Endothelial cell of umbilical vein (primary cell): ENCODE measurements around the gene C1R. TPM values are rescaled to one million over a fixed set of nuclear protein-coding genes. Genes with fewer than 3 reads are reported as not detected.

ENCODE experiments used
- BruUV-seq: library from RNA; stranded (reverse); fragments of 400-500 nt; replicated peaks from 2 replicates; lab custom pipeline; 2021; lab: Mats Ljungman, UMichigan
- CTCF ChIA-PET: fragments of 300-600, 350-600 bp; sonication (Branson Sonifier 250); formaldehyde crosslinking; loops from one replicate; lab custom pipeline; 2021; ENCODE audit warnings: antibody characterized with exemption, inconsistent platforms; lab: Charles Lee
- POLR2A ChIA-PET: fragments of 300-600, 350-600 bp; sonication (Branson Sonifier 250); formaldehyde crosslinking; loops from one replicate; lab custom pipeline; 2021; ENCODE audit warnings: antibody characterized with exemption, inconsistent platforms; lab: Charles Lee
- DNase-seq: peaks from one replicate; pipeline ENCODE4 v3.0.0-alpha.2; 2011; ENCODE audit warnings: low read depth, low spot score
- FAIRE-seq: peaks from 2 replicates; lab custom pipeline; 2011; peaks lifted over from hg19 to GRCh38; lab: Jason Lieb, UNC
- H2AFZ ChIP-seq: 2 replicates; pipeline ENCODE4 v1.6.0; 2012; ENCODE audit warnings: low read depth, low read length, control low read depth, inconsistent platforms
- H3K27ac ChIP-seq: 2 replicates; pipeline ENCODE4 v1.5.1; 2011; ENCODE audit warnings: low read depth, mild to moderate bottlenecking, control low read depth, low read length, moderate library complexity; ENCODE audit not compliant: insufficient read depth
- H3K27me3 ChIP-seq, 2 experiments: 2 replicates each; pipeline versions ENCODE4 v1.6.0 to v1.6.1; 2011; ENCODE audit warnings: low read length in 2 of 2, mixed read lengths in 1 of 2; ENCODE audit not compliant: control insufficient read depth in 2 of 2, insufficient read depth in 2 of 2
- H3K36me3 ChIP-seq, 2 experiments: 2 replicates in 1 of 2; 3 replicates in 1 of 2; pipeline ENCODE4 v1.5.1; 2011; ENCODE audit warnings: low read length in 2 of 2, mild to moderate bottlenecking in 1 of 2, moderate library complexity in 1 of 2; ENCODE audit not compliant: control insufficient read depth in 2 of 2, insufficient read depth in 2 of 2; ENCODE audit errors: extremely low read depth in 1 of 2
- H3K4me1 ChIP-seq: 3 replicates; pipeline ENCODE4 v1.5.1; 2011; ENCODE audit warnings: mild to moderate bottlenecking, low read length; ENCODE audit not compliant: control insufficient read depth, insufficient read depth; ENCODE audit errors: extremely low read depth
- H3K4me2 ChIP-seq: 2 replicates; pipeline ENCODE4 v1.6.1; 2011; ENCODE audit warnings: low read length, control low read depth, mixed read lengths; ENCODE audit not compliant: insufficient read depth
- H3K4me3 ChIP-seq, 3 experiments: fragments of 200-600 bp in 1 of 3; sonication (generic), shearing (Covaris generic) in 1 of 3; replicated peaks in 1 of 3; 2 replicates each; pipeline ENCODE4 v1.5.1; 2011 to 2016; ENCODE audit warnings: control low read depth in 3 of 3, low read length in 3 of 3, mild to moderate bottlenecking in 2 of 3, inconsistent platforms in 1 of 3, low read depth in 1 of 3, moderate library complexity in 1 of 3; ENCODE audit not compliant: insufficient read depth in 1 of 3
- H3K79me2 ChIP-seq: 2 replicates; pipeline ENCODE4 v1.6.0; 2012; ENCODE audit warnings: low read length, inconsistent platforms; ENCODE audit not compliant: control insufficient read depth, insufficient read depth
- H3K9ac ChIP-seq: replicated peaks from 2 replicates; pipeline ENCODE3; 2011; ENCODE audit warnings: low read length, control low read depth; ENCODE audit not compliant: insufficient read depth; ENCODE audit errors: extremely low read depth
- H3K9me1 ChIP-seq: replicated peaks from 3 replicates; pipeline ENCODE4 v1.6.0; 2011; ENCODE audit warnings: mild to moderate bottlenecking, low read length; ENCODE audit not compliant: control insufficient read depth, insufficient read depth; ENCODE audit errors: extremely low read depth
- H3K9me3 ChIP-seq: replicated peaks from 2 replicates; pipeline ENCODE4 v1.5.1; 2012; ENCODE audit warnings: low read length, inconsistent platforms; ENCODE audit not compliant: control insufficient read depth, insufficient read depth
- H4K20me1 ChIP-seq: replicated peaks from 2 replicates; pipeline ENCODE3; 2011; ENCODE audit warnings: mild to moderate bottlenecking, low read length; ENCODE audit not compliant: control insufficient read depth, insufficient read depth; ENCODE audit errors: extremely low read depth
- EZH2 ChIP-seq: IDR thresholded peaks from 2 replicates; pipeline ENCODE4 v1.6.1; 2012; ENCODE audit warnings: borderline replicate concordance, low read depth, mild to moderate bottlenecking, moderate library complexity, low read length, inconsistent platforms; ENCODE audit not compliant: severe bottlenecking
- FOS ChIP-seq: IDR thresholded peaks from 2 replicates; pipeline ENCODE4 v1.6.1; 2011; ENCODE audit warnings: mild to moderate bottlenecking, low read length, moderate library complexity, borderline replicate concordance; ENCODE audit not compliant: insufficient read depth
- GATA2 ChIP-seq: IDR thresholded peaks from 2 replicates; pipeline ENCODE4 v1.7.0; 2011; ENCODE audit warnings: low read depth, mild to moderate bottlenecking, moderate library complexity, mixed read lengths, low read length; ENCODE audit not compliant: insufficient read length, insufficient read depth
- JUN ChIP-seq: IDR thresholded peaks from 2 replicates; pipeline ENCODE4 v1.6.1; 2011; ENCODE audit warnings: borderline replicate concordance, low read depth; ENCODE audit not compliant: insufficient read length, insufficient read depth
- MYC ChIP-seq: IDR thresholded peaks from one replicate; pipeline ENCODE4 v1.6.1; 2011; ENCODE audit warnings: mild to moderate bottlenecking, low read depth, low read length
- POLR2A ChIP-seq: IDR thresholded peaks from 2 replicates; pipeline ENCODE4 v1.6.1; 2012; ENCODE audit warnings: low read depth, mild to moderate bottlenecking, control low read depth, low read length
- POLR2AphosphoS5 ChIP-seq: IDR thresholded peaks from 2 replicates; pipeline ENCODE4 v1.6.1; 2012; ENCODE audit warnings: low read depth, mild to moderate bottlenecking, control low read depth, low read length, moderate library complexity; ENCODE audit not compliant: insufficient read depth
- dilution Hi-C: fragments of 300-500 bp; cut with MboI; formaldehyde crosslinking; loops from one replicate; pipeline ENCODE4 v1.15.0; 2019; ENCODE audit warnings: low sequenced_read_pairs; ENCODE audit not compliant: extremely low pct_ligation_motif_present
- intact Hi-C: fragments of 100-400 bp; cut with micrococcal nuclease; formaldehyde crosslinking; loops from one replicate; pipeline ENCODE4 v1.10.0; 2022
- polyA plus RNA-seq, 4 experiments: library from polyadenylated mRNA; depleted of rRNA in 3 of 4; stranded (reverse) in 3 of 4; unstranded in 1 of 4; fragments of >200 nt; gene quantifications; 2 replicates each; pipeline versions ENCODE4 v1.2.1 to v1.2.3, GENCODE V29; 2011 to 2012; ENCODE audit warnings: missing spikeins in 1 of 4
- total RNA-seq: library from RNA; stranded (reverse); gene quantifications from 2 replicates; pipeline ENCODE4 v1.2.3, GENCODE V29; 2021
- TF ChIP-seq, protein P1 (sequence below): IDR thresholded peaks from 2 replicates; pipeline ENCODE4 v1.6.1; 2011; ENCODE audit not compliant: insufficient read depth, insufficient read length
- TF ChIP-seq, protein P2 (sequence below), 2 donors: IDR thresholded peaks; 1 replicate in 1 of 2; 2 replicates in 1 of 2; pipeline ENCODE4 v1.5.1; 2011; ENCODE audit warnings: low read length in 2 of 2, mild to moderate bottlenecking in 2 of 2, moderate library complexity in 2 of 2, control low read depth in 1 of 2, inconsistent platforms in 1 of 2, low read depth in 1 of 2; ENCODE audit not compliant: insufficient read depth in 1 of 2; ENCODE audit errors: extremely low read depth in 1 of 2

Gene C1R
- total and polyA plus RNA-seq, 2 donors (not counting 3 experiments of a cell fraction or from before 2014, with no cell fraction given) = 3.6 to 5.8 TPM

DNA sequence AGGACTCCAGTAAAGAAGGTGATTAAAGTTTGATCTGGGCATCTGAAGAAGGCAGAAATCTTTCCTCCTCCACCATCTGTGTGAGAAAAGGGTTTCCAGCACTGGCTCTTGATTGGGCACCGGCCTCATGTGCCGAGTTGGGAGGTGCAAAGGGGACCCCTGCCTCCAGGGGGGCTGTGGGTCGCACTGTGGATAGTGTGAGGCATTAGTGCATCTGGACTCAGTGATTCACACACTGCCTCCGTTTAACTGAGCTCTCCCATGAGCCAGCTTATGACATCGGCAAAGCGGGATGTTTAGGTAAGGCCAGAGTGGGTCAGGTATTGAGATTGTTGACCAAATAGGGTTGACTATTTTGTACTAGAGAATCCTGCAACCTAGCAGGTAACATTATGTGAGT is 22.9 kb downstream of the C1R start:
- Histone ChIP-seq H3K27me3 (peaks cover 19 to 34% of the 10 kb centered on the region in 2 experiments), H4K20me1 (no peaks in the 10 kb centered on the region), H3K9me1 (no peaks in the 10 kb centered on the region), H2AFZ (no peak overlapping the region), H3K79me2 (no peaks in the 10 kb centered on the region), H3K9ac (no peak overlapping the region), H3K4me2 (no peak overlapping the region), H3K27ac (no peak overlapping the region), H3K36me3 (no peaks in the 10 kb centered on the region), H3K4me3 (no peak overlapping the region), H3K9me3 (no peaks in the 10 kb centered on the region), H3K4me1 (no peaks in the 10 kb centered on the region)
- TF ChIP-seq, protein P1, sequence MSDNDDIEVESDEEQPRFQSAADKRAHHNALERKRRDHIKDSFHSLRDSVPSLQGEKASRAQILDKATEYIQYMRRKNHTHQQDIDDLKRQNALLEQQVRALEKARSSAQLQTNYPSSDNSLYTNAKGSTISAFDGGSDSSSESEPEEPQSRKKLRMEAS = no peak
- no peak for TF ChIP-seq POLR2A
- FAIRE-seq = no peak
- dilution Hi-C loops (no loop called here), intact Hi-C loops (no loop called here)
- ChIA-PET CTCF (interaction anchor here (1.1 to 1.3 kb wide), 2 partner anchors 9 to 10 kb away, joined by 3 to 4 read pairs; partner anchors contain the start of gene C1S), POLR2A (no interaction called here)
- DNase-seq = no peak
- no TSS peak for BruUV-seq

DNA sequence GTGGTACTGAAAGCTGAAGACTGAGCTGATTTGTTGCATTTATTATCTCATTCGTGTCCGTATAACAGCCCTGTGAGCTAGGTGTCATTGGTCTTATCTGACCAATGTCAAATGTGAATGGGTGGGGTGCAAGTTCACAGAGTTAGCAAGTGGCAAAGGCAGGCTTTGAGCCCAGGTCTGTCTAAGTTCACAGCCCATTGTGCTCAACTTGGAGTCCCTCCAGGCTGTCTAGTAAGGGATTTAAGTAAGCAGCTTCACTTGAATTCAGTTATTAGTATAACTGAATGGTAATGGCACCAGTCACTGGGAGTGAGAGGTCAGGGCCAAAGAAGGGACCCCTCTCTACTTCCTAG is 23.3 kb downstream of the C1R start:
- Histone ChIP-seq H3K4me2 (no peak overlapping the region), H3K9me1 (no peaks in the 10 kb centered on the region), H3K9ac (no peak overlapping the region), H3K27me3 (peaks cover 19 to 34% of the 10 kb centered on the region in 2 experiments), H3K27ac (no peak overlapping the region), H3K4me3 (no peak overlapping the region), H2AFZ (no peak overlapping the region), H3K9me3 (no peaks in the 10 kb centered on the region), H3K4me1 (no peaks in the 10 kb centered on the region), H3K36me3 (no peaks in the 10 kb centered on the region), H3K79me2 (no peaks in the 10 kb centered on the region), H4K20me1 (no peaks in the 10 kb centered on the region)
- intact Hi-C loops = no loop called here
- CTCF ChIA-PET = interaction anchor here (1.0 to 1.3 kb wide), 3 partner anchors 8 to 12 kb away, joined by 3 to 4 read pairs (median 3); partner anchors contain the start of gene C1S
- FAIRE-seq (no peak), DNase-seq (no peak)
- POLR2A ChIA-PET = no interaction called here
- TF ChIP-seq MYC = no peak
- TF ChIP-seq, protein P1 = no peak
- no peak for TF ChIP-seq FOS
- no peak for TF ChIP-seq EZH2
- TF ChIP-seq GATA2 = no peak
- no peak for TF ChIP-seq JUN
- no peak for TF ChIP-seq POLR2AphosphoS5
- TF ChIP-seq, protein P2, sequence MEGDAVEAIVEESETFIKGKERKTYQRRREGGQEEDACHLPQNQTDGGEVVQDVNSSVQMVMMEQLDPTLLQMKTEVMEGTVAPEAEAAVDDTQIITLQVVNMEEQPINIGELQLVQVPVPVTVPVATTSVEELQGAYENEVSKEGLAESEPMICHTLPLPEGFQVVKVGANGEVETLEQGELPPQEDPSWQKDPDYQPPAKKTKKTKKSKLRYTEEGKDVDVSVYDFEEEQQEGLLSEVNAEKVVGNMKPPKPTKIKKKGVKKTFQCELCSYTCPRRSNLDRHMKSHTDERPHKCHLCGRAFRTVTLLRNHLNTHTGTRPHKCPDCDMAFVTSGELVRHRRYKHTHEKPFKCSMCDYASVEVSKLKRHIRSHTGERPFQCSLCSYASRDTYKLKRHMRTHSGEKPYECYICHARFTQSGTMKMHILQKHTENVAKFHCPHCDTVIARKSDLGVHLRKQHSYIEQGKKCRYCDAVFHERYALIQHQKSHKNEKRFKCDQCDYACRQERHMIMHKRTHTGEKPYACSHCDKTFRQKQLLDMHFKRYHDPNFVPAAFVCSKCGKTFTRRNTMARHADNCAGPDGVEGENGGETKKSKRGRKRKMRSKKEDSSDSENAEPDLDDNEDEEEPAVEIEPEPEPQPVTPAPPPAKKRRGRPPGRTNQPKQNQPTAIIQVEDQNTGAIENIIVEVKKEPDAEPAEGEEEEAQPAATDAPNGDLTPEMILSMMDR (IDR thresholded peaks at IDR 0.05; ENCODE audit: extremely low read depth in 1 of 2, insufficient read depth in 1 of 2, low read depth in 1 of 2, low read length in 2 of 2) = no peak
- no peak for TF ChIP-seq POLR2A
- no TSS peak for BruUV-seq
- dilution Hi-C loops = no loop called here
